HG03469 (cell line): Measurements from ENCODE around the gene CUL4B.
"Not testable (repeated sequence)": the region's sequence is repeated elsewhere in the genome, so short reads cannot be mapped to it uniquely, and the experiment has no call there.

Source experiments
- ATAC-seq: cut with Tn5 transposase; IDR thresholded peaks from one replicate; pipeline ENCODE4 v1.9.1; 2021; ENCODE audit warnings: mild to moderate bottlenecking, moderate library complexity, moderate number of reproducible peaks; ENCODE audit not compliant: unreplicated experiment

The CUL4B gene

GRCh38 chrX:120560842-120561633, at the start of gene CUL4B:
CUL4B (minus strand) TSS chrX:120560962; CDS start chrX:120560638, 324 bp downstream.
- ATAC-seq: peak; percentile 81

DNA sequence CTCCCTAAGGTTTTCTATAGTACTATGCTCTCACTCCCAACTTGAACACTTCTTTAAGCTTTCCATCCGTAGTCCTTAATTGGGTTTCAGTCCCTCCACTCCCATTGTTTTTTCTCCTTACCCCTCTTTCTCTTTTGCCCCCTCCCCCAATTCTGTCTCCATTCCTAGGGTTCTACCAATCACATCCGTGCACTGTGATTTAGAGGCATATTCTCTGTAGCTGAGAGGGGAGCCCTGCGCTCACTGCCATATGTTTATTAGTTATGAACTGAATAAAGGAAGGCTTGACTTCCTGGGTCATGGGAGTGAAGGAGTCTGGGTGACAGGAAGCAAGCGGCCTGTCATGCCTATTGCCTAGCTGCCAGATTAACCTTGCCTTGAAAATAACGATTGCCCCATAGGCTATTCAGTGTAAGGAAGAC, 43.6 kb upstream of the CUL4B start:
- no peak for ATAC-seq

- ATAC-seq: peak; percentile 76
Observed at GRCh38 chrX:120603707-120604360, 43.1 kb upstream of the CUL4B start, which contains the start of gene MCTS1. MCTS1 (plus strand) TSS chrX:120604101; CDS start chrX:120604237, 136 bp downstream.

- no peak for ATAC-seq
Observed at GRCh38 chrX:120585702-120586101, 24.9 kb upstream of the CUL4B start.

GRCh38 chrX:120575379-120576114, 14.8 kb upstream of the CUL4B start:
- ATAC-seq: no peak

- ATAC-seq: not testable (repeated sequence)
Observed at GRCh38 chrX:120573806-120574205, 13.0 kb upstream of the CUL4B start.

- no peak for ATAC-seq
Observed at GRCh38 chrX:120570011-120570600, 9.3 kb upstream of the CUL4B start.

DNA sequence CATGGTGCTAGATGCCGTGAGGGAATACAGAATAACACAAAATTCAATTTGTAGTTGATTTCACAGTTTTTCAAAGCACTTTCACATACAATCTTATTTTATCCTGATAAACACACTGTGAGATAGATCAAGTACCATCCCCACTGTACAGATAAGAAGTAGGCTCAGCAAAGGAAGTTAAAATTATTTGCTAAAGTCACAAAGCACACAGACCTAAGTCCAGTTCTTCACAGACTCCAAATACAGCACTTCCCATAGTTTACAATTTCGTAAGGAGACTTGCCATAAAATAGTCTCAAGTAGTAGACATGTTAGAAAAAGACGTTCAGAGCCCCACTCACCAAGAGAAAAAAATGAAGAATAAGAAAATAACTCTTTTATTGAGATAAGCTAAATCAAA, 7.8 kb upstream of the CUL4B start:
- ATAC-seq: no peak

DNA sequence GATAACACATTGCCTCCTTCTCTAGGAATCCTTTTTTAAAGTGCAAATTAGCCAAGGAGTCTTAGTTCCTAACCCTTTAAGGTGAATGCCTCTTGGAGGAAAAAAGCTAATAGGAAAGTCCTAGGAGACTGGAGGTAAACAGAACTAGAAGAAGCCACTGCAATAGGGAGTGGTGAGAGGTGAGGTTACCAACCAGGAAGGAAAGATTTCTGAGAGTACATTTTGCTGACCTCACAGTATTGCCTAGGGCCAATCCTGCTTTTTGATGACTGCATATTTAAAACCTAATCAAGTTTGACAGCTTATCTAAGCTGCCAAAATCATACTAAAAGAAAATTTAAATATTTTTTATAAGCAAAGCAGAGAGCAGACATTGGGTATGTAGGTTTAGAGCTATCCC, 7.3 kb upstream of the CUL4B start:
- no peak for ATAC-seq

GRCh38 chrX:120566817-120567216, 6.1 kb upstream of the CUL4B start:
- ATAC-seq: no peak

- no peak for ATAC-seq
Observed at GRCh38 chrX:120564925-120565324, 4.2 kb upstream of the CUL4B start.

GRCh38 chrX:120562569-120562926, 1.8 kb upstream of the CUL4B start:
- no peak for ATAC-seq

DNA sequence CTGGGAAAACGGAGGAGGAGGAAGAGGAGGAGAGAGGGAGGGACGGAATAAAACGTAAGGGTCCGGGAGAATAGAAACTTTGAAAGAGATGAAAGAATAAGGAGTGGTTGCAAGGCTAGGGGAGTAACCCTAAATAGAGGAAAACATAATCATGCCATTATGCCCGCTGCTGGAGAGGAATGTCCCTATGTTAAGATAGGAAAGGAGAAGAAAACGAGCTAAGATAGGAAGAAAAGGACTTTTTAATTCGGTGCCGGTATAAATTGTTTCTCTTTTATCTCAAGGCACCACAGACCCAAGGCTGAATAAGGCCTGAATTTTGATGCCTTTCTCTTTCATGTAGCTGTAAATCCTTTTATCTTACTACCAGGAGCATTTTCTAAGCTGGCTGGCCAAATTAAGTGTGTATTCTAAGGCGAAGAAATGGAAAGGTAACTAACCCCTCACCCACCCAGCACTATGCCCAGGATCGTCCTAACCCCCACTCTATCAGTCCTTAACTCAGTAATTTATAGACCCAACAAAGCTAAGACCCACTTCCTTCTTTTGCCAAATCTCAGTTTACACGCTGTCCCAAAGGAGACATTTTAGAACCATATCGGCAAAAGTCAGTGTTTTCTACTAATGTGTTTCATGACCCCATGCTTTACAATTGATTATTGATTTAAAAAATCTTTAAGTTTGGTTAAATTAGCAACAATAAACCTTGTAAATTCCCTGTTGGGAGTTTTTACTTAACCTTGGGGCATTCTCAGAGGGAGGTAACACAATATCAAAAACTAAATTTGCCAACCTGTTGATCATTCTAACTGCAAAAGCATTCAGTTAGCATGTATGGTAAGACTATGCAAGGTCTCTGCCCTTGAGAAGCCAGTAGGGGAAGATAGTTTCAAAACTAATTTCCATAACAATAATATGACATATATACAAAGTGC, 1.1 kb upstream of the CUL4B start:
- no peak for ATAC-seq

DNA sequence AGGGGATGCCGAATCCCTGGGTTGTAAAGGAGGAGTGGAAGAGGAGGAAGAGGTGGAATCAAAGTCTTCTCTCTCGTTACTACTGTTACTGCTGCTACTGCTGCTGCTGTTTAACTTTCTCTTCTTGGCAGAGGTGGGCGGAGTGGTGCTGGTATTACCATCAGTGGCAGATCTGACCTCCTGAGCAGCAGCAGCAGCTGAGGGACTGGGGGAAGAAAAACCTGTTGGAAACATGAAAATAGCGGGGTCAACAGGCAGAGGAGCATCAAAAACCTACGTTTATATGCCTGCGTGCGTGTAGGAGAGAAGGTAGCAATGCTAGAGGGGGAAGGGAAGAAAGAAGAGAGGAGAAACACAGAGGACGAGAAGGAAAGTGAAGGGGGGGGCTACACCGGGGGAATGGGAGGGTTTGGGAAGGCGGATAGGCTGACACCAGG, 339 bp downstream of the CUL4B start:
- no peak for ATAC-seq

DNA sequence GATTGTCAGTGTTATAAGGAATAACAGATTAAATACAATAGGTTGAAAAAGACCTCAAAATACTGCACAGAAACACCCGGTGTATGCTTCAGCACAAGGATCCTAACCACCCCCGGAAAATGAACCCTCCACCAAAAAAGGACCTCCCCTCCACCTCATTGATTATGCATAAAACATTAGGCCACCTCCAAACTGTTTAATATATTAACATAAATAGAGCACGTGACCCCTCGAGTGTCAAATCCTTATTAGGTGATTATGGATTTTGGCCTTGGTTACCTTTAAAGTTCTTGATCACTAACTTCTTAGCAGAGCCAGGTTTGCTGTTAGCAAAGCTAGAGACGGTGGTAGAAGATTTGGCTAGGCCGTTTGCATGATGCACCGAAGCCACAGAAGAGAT, 958 bp downstream of the CUL4B start:
- ATAC-seq: no peak

DNA sequence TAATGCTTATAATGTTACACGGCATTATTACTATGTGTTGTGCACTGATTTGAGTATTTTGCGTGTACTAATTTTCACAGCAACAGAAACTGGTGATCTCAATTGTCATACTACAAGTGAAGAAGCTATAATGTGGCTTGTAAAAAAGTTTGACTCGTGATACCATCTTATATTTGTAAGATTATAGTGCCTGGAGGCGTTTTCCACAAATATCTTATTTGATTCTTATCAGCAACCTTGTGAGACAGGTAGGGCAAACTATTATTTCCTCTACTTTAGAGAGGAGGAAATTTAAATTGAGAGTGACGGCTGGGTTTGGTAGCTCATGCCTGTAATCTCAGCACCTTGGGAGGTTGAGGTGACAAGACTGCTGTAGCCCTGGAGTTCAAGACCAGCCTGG, 4.5 kb downstream of the CUL4B start:
- ATAC-seq: no peak

GRCh38 chrX:120549483-120550452, 11.0 kb downstream of the CUL4B start:
- no peak for ATAC-seq

GRCh38 chrX:120536061-120536460, 24.7 kb downstream of the CUL4B start:
- no peak for ATAC-seq
